SU-DHL-6 (cell line): ENCODE measurements around the gene ANKS1B.

Experiments
- CTCF ChIP-seq: fragments of 200-600 bp; sonication (generic); IDR thresholded peaks from one replicate; pipeline ENCODE4 v1.5.1; 2017; ENCODE audit warnings: antibody characterized with exemption, mild to moderate bottlenecking, low read length, moderate library complexity; ENCODE audit not compliant: insufficient read depth, poor library complexity, severe bottlenecking
- EZH2phosphoT487 ChIP-seq: fragments of 200-600 bp; sonication (generic), shearing (Covaris generic); conservative IDR thresholded peaks from 2 replicates; pipeline ENCODE4 v1.6.1; 2018; ENCODE audit warnings: mild to moderate bottlenecking, antibody characterized with exemption, low read length, moderate library complexity, mixed read lengths

DNA sequence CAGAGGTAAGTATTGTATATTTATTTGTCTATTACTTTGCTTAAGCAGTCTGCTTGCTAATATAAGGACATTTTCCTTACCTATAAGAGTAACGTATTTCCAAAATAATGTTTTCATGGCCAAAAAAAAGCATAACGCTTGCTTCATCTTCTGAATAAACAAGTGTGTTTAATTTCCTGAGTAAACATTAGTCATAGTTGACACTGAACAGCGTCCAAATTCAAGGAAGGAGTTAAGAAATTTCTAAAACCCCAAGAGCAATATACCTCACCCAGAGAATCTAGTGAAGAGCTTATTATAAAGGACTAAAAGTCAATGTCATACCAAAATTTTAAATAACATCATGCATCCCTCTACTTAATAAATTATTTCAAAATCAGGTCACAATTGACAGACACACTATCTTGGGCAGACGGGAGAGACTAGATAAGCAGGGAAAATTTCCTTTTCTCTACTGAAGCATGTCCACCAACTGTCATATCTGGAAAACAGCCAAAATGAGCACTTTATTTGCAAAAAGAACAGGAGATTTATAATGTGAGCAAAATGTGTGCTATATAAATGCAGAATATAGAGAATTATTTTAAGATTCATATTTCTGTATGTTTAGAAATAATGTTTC, 25.1 kb downstream of the ANKS1B start:
- TF ChIP-seq CTCF (no peak), EZH2phosphoT487 (no peak)
